LNCAP (cell line): ENCODE results near the gene ZNF45.

Experiments used
- TF ChIP-seq, protein P1 (sequence below): fragments of 450-650 bp; IDR thresholded peaks from 2 replicates; pipeline ENCODE4 v1.5.1; 2017; ENCODE audit warnings: mild to moderate bottlenecking

ZNF45 gene

DNA sequence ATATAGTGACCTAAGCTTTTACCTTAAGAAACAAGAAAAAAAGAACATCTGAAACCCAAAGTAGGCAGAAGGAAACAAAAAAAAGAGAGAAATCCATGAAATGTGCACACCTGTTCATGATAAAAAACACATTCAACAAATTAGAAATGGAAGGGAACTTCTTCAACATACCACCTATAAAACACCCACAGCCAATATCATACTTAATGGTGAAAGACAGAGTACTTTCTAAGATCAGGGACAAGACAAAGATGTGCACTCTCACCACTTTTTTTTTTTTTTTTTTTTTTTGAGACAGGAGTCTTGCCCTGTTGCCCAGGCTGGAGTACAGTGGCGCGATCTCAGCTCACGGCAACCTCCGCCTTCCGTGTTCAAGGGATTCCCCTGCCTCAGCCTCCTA, 29.2 kb downstream of the ZNF45 start:
- TF ChIP-seq, protein P1, sequence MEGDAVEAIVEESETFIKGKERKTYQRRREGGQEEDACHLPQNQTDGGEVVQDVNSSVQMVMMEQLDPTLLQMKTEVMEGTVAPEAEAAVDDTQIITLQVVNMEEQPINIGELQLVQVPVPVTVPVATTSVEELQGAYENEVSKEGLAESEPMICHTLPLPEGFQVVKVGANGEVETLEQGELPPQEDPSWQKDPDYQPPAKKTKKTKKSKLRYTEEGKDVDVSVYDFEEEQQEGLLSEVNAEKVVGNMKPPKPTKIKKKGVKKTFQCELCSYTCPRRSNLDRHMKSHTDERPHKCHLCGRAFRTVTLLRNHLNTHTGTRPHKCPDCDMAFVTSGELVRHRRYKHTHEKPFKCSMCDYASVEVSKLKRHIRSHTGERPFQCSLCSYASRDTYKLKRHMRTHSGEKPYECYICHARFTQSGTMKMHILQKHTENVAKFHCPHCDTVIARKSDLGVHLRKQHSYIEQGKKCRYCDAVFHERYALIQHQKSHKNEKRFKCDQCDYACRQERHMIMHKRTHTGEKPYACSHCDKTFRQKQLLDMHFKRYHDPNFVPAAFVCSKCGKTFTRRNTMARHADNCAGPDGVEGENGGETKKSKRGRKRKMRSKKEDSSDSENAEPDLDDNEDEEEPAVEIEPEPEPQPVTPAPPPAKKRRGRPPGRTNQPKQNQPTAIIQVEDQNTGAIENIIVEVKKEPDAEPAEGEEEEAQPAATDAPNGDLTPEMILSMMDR, result no peak

DNA sequence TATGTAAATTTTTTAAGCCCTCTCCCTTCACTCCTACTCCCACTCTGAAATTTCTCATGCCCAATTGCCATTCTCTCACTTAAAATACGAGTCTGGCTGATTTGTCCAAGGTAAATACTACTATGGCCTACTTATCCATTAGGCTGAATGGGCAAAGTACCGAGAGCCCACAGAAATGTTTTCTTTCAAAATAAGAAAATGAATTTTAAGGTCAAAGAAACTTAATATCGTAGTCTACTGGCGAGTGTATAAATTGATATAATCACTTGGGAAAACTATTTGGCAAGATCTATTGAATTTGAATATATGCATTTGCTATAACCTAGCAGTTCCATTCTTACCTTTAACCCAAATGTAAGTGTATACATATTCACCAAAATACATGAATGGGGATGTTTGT, 32.7 kb downstream of the ZNF45 start:
- TF ChIP-seq, protein P1, result no peak

DNA sequence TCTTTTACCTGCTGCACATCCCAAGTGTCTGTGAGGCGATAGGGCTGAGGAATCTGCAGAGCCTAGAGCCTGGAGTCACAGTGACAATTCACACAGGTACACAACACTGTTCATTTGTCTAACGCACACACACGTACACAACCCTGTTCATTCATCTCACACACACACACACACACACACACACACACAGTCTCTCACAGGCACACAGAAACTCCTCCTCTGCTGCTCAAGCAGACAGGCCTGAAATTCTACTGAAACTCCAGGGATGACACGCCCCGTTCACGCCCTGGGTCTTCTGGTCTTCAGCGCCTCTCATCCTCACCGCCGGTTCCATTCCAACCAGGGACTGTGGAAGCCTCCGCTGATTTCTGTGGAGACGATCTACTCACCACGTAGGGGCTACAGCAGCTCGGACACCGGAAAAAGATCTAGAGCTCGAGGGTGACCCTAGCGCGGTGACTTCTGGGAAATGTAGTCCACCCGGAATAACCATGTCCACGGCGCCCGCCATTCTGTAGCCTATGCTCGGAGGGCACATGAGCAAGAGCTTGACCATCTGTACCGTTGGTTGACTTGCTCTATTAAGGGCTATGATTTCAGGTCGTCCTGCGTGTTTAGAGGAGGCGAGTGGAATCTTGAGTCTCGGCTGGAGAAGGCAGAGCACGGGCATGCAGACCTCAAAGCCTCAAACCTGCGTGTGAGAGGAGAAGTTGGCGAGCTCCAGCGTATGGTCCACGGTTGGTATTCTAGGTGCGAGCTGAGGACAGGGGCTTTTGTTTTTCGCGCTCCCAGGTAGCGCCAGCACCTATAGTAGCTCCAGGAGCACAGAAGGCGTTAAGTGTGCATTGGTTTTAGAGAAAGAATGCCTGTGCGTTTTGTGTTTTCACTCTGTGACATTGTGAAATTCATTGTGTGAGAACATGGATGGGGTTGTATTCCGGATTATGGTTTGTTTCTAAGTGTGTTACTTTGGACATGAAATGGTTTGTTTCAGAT, 33.4 kb downstream of the ZNF45 start:
- TF ChIP-seq, protein P1, result no peak

DNA sequence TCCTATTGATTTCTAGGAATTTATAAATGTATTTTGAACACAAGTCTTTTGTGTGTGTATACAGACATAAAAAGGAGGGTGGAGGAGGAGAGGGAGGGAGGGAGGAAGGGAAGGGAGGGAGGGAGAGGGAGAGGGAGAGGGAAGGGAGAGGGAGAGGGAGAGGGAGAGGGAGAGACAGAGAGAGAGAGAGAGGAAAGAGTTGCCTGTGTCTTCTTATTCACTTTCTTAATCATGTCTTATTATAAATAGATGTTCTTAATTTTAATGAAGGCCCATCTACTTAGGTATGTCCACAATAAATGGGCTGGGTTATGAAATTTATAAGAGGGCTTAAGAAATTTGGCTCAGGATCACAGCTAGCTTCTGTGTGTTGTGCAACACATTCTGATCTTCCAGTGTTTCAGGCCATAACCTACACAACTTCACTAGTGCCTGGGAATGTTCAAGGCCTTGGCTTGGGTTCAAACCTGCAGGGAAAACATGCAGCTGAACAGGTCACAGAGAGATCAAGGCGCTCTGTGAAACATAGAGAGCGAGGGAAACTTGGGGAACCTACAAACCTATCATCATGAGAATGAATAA, 39.3 kb downstream of the ZNF45 start:
- TF ChIP-seq, protein P1, result no peak

DNA sequence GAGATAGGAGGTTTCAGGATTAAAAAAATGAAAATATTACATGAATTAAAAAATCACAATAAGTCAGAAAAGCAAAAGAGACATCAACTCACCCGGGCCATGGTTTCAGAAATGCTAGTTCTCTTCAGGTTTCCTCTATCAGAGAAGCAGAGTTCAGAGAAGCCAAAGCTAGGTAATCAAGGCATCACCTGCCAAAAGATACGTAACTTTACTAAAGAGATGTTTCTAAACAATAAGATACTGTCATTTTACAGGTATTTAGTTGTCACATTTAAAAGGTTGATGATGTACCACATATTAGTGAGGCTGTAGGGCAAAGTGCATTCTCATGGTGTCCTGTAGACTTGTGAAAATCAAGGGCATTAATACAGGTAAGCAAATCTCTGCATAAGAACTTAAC, 51.2 kb downstream of the ZNF45 start, which contains the start of gene ZNF404:
Gene ZNF404 (minus strand): TSS at position 101 of the 400 bp plus-strand sequence.
- TF ChIP-seq, protein P1, result no peak

DNA sequence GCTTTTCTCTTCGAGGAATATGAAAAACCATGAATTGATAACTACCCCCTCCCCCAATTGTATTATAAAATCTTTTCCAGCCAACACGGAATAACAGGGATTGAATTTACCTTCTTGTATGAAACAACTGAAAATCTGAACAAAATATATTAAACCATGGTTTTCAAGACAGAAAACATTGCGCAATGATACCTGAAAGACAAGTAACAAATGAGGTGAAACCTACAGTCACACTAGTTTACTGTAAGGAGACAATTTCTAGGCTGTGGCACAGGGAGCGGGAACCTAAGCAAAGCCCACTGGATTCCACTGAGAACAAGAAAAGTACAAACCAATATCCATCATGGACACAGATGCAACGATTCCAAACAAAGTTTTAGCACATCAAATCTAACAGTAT, 54.6 kb downstream of the ZNF45 start:
- TF ChIP-seq, protein P1, result no peak

DNA sequence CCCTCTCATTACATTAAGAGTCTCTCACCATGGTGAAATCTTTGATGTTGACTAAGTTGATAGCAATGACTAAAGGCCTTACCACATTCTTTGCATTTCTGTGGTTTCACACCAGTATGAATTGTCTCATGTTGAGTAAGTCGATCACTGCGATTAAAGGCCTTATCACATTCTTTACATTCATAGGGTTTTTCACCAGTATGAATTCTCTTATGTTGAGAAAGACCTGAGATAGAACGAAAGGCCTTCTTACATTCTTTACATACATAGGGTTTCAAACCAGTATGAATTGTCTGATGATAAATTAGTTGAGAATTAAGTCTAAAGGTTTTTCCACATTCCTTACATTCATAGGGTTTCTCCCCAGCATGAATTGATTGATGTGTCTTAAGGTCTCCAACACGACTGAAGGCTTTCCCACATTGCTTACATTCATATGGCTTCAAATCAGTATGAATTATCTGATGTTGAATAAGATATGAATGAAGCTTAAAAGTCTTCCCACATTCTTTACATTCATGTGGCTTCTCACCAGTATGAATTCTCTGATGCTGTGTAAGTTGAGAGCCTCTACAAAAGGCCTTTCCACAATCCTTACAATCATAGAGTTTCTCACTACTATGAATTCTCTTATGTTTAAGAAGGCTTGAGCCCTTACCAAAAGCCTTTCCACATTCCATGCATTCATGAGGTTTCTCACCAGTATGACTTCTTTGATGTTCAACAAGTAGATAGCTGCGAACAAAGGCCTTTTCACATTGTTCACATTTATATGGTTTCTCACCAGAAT, 62.3 kb downstream of the ZNF45 start:
- TF ChIP-seq, protein P1, result no peak
